NCI-H748 (cell line): ENCODE measurements around the gene CPN1.

Source experiments
- DNase-seq: peaks from one replicate; lab custom pipeline; 2025; ENCODE audit not compliant: unreplicated experiment; lab: John Stamatoyannopoulos, UW

CPN1 gene

GRCh38 chr10:99999319-100000108 lies 82.2 kb downstream of the CPN1 start:
- no peak for DNase-seq

DNA sequence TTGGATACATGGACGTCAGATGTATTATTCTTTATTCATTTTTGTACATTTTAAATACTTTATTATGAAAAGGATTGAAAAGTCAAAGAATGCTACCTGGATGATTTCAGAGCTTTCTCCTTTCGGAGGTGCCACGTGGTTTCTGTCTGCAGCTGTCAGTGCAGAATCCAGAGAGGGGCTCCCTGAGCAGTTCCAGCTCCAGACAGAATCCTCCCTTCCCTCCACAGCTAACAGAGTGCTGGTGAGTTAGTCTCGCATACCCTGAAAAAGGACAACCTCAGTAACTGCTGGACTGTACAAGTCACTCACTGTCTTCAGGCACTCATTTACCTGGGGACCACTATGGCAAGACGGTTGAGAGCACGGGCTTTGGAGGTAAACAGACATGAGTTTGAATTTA lies 82.8 kb downstream of the CPN1 start:
- DNase-seq: no peak

DNA sequence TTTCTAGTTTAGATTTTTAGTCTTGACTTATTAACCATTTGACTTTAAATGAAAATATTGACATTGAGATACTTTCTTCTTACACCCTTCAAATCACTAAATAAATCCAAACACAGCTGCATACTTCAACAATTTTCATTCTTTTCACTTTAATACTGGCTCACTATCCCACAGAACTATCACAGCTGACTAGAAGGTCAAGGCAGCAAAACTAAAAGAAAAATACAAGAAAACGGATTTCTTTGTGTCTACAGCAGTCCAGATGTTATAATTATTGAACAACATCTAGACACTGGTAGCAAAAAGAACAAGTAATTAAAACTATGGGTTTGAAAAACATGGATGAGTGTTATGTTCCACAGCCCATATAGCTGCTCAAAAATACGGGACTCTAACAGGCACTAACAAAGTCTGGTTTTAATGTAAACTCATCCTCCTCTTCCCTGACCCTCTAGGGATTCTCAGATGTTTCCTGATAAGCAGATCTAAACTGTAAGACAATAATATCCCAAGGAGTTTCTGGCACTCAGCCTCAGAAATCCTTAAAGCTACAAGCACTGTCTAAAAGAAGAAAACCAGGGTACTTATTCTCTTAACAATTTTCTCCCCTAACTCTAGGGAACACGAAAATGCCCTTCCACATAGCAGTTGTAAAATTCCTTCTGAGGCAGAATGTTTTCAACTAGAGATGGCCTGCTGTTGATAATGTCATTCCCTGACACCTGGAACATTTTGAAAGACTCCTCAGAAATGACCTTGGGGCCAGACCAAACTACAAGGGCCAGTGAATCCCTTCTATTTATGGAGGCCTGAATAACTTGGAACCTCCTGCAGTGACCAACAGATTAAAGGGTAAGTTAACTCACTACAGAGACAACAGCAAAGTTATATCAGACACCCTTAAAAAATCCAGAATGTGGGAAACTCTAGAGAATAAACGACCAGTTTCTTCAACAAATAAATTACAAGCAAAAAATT lies 84.7 kb downstream of the CPN1 start:
- DNase-seq: no peak

GRCh38 chr10:99995713-99996112 lies 86.0 kb downstream of the CPN1 start:
- no peak for DNase-seq

- no peak for DNase-seq
These were observed 86.4 kb downstream of the CPN1 start for GRCh38 chr10:99995269-99995668.

- no peak for DNase-seq
These were observed 86.9 kb downstream of the CPN1 start for GRCh38 chr10:99994801-99995200.

GRCh38 chr10:99993701-99994689 lies 87.7 kb downstream of the CPN1 start:
- DNase-seq: peak; percentile 39
